Measurements from ENCODE around the gene SH3RF2. TPM values are rescaled to one million over a fixed set of nuclear protein-coding genes. Genes with fewer than 3 reads are reported as not detected.

The SH3RF2 gene
- total RNA-seq, 2 experiments from 2014 or later: not detected

DNA sequence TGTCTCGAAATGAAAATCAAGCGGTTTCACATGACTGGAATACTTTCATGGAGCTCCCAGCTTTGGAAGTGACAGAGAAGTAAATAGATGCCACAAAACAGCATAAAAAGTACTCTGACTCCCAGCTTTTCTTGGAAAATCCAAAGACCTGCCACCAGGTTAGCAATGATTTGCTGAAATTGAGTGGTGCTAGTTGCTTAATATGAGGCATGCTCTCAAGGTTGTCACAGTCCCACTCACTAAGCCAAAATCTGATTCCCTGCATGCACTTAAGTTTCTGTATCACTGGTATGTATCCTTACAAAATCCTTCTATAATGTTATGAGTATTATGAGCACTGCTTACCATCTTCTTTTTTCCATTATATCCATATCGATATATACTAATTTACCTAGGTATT is 13.0 kb upstream of the SH3RF2 start:
- Histone ChIP-seq H3K4me1 (ENCODE audit: insufficient read depth, low read length, poor library complexity, severe bottlenecking) (no peaks in the 10 kb centered on the region), H2AFZ (ENCODE audit: low read length) (no peak overlapping the region), H3K27ac (ENCODE audit: low read depth, low read length, poor library complexity, severe bottlenecking) (no peak overlapping the region), H3K79me2 (ENCODE audit: insufficient read depth, low read depth, low read length) (no peaks in the 10 kb centered on the region), H4K20me1 (ENCODE audit: insufficient read depth, low read length) (no peaks in the 10 kb centered on the region), H3K4me3 (ENCODE audit: low read depth, low read length, poor library complexity, severe bottlenecking) (no peak overlapping the region), H3K36me3 (ENCODE audit: insufficient read depth, low read length) (no peaks in the 10 kb centered on the region), H3K9me3 (ENCODE audit: low read length) (no peaks in the 10 kb centered on the region), H3K4me2 (ENCODE audit: low read length) (no peak overlapping the region), H3K9me2 (ENCODE audit: insufficient read depth, low read length) (no peaks in the 10 kb centered on the region)
- no peak for DNase-seq (ENCODE audit: low spot score)
- ChIA-PET POLR2A (interaction anchor here (0.6 kb wide), 1 partner anchor 10 kb away, joined by 4 read pairs; no protein-coding TSS in a partner anchor), CTCF (ENCODE audit: unreplicated experiment) (no interaction called here)
- TF ChIP-seq, protein P1, sequence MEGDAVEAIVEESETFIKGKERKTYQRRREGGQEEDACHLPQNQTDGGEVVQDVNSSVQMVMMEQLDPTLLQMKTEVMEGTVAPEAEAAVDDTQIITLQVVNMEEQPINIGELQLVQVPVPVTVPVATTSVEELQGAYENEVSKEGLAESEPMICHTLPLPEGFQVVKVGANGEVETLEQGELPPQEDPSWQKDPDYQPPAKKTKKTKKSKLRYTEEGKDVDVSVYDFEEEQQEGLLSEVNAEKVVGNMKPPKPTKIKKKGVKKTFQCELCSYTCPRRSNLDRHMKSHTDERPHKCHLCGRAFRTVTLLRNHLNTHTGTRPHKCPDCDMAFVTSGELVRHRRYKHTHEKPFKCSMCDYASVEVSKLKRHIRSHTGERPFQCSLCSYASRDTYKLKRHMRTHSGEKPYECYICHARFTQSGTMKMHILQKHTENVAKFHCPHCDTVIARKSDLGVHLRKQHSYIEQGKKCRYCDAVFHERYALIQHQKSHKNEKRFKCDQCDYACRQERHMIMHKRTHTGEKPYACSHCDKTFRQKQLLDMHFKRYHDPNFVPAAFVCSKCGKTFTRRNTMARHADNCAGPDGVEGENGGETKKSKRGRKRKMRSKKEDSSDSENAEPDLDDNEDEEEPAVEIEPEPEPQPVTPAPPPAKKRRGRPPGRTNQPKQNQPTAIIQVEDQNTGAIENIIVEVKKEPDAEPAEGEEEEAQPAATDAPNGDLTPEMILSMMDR (conservative IDR thresholded peaks at IDR 0.05; ENCODE audit: low read length): no peak
- TF ChIP-seq EZH2phosphoT487 (IDR thresholded peaks at IDR 0.05; ENCODE audit: borderline replicate concordance, low read depth, low read length): no peak
- intact Hi-C loops (cut with micrococcal nuclease; ENCODE audit: unreplicated experiment): no loop called here
- no TSS peak for BruUV-seq (replicated peaks)

DNA sequence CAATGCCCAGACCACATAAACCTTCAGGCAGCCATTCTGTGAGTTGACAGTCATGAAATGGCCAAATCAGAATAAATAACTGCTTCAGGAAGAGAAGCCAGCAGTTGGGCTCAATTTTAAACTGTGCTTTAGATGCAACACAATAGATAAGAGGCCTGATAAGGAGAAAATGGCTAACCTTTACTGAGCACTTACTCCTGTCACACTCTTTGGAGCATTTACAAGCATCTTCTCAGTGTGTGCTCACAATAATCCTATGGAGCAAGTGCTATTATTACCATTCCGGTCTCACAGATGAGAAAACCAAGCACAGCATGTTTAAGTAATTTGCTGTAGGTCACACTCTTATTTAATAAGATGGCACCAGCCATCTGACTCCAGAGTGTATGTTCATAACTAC is 11.5 kb upstream of the SH3RF2 start:
- Histone ChIP-seq H2AFZ (ENCODE audit: low read length) (no peak overlapping the region), H3K4me2 (ENCODE audit: low read length) (no peak overlapping the region), H3K9me3 (ENCODE audit: low read length) (no peaks in the 10 kb centered on the region), H3K27ac (ENCODE audit: low read depth, low read length, poor library complexity, severe bottlenecking) (no peak overlapping the region), H3K4me1 (ENCODE audit: insufficient read depth, low read length, poor library complexity, severe bottlenecking) (no peaks in the 10 kb centered on the region), H3K4me3 (ENCODE audit: low read depth, low read length, poor library complexity, severe bottlenecking) (no peak overlapping the region), H3K9me2 (ENCODE audit: insufficient read depth, low read length) (no peaks in the 10 kb centered on the region), H3K36me3 (ENCODE audit: insufficient read depth, low read length) (no peaks in the 10 kb centered on the region), H3K79me2 (ENCODE audit: insufficient read depth, low read depth, low read length) (no peaks in the 10 kb centered on the region), H4K20me1 (ENCODE audit: insufficient read depth, low read length) (no peaks in the 10 kb centered on the region)
- BruUV-seq (replicated peaks): no TSS peak
- intact Hi-C loops (cut with micrococcal nuclease; ENCODE audit: unreplicated experiment): no loop called here
- ChIA-PET POLR2A (interaction anchor here (0.6 to 0.8 kb wide), 4 partner anchors 25 to 1925 kb away, joined by 3 to 4 read pairs (median 3); no protein-coding TSS in a partner anchor), CTCF (ENCODE audit: unreplicated experiment) (no interaction called here)
- no peak for TF ChIP-seq EZH2phosphoT487 (IDR thresholded peaks at IDR 0.05; ENCODE audit: borderline replicate concordance, low read depth, low read length)
- TF ChIP-seq, protein P1 (conservative IDR thresholded peaks at IDR 0.05; ENCODE audit: low read length): no peak
- no peak for DNase-seq (ENCODE audit: low spot score)

DNA sequence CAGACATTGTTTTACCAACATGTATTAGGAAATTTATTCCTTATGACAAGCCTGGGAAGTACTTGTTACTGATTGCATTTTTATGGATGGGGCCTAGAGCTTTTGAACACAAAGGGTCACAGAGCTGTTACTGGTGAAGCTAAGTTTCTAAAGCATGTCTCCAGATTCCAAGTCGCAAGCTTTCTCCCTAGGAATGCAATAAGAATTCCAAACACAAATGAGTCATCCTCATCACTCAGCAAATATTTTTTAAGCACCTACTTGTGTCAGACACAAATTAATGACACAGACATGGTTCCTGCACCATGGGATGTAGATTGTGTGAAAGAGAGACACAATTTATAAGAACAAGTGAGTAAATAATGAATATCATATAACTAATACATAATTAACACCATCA is 11.0 kb upstream of the SH3RF2 start:
- intact Hi-C loops (cut with micrococcal nuclease; ENCODE audit: unreplicated experiment): no loop called here
- no peaks in the 10 kb centered on the region for H3K79me2 ChIP-seq (ENCODE audit: insufficient read depth, low read depth, low read length)
- ChIA-PET POLR2A (interaction anchor here (0.6 to 0.8 kb wide), 4 partner anchors 25 to 1926 kb away, joined by 3 to 4 read pairs (median 3); no protein-coding TSS in a partner anchor), CTCF (ENCODE audit: unreplicated experiment) (no interaction called here)
- H3K36me3 ChIP-seq (ENCODE audit: insufficient read depth, low read length): no peaks in the 10 kb centered on the region
- no TSS peak for BruUV-seq (replicated peaks)
- H2AFZ ChIP-seq (ENCODE audit: low read length): no peak overlapping the region
- DNase-seq (ENCODE audit: low spot score): no peak
- no peaks in the 10 kb centered on the region for H4K20me1 ChIP-seq (ENCODE audit: insufficient read depth, low read length)
- TF ChIP-seq EZH2phosphoT487 (IDR thresholded peaks at IDR 0.05; ENCODE audit: borderline replicate concordance, low read depth, low read length): no peak
- TF ChIP-seq, protein P1 (conservative IDR thresholded peaks at IDR 0.05; ENCODE audit: low read length): no peak
- H3K27ac ChIP-seq (ENCODE audit: low read depth, low read length, poor library complexity, severe bottlenecking): no peak overlapping the region
- no peaks in the 10 kb centered on the region for H3K4me1 ChIP-seq (ENCODE audit: insufficient read depth, low read length, poor library complexity, severe bottlenecking)
- no peak overlapping the region for H3K4me2 ChIP-seq (ENCODE audit: low read length)
- no peak overlapping the region for H3K4me3 ChIP-seq (ENCODE audit: low read depth, low read length, poor library complexity, severe bottlenecking)
- no peaks in the 10 kb centered on the region for H3K9me2 ChIP-seq (ENCODE audit: insufficient read depth, low read length)
- H3K9me3 ChIP-seq (ENCODE audit: low read length): no peaks in the 10 kb centered on the region

Data from OCI-LY7 (cell line).